Testis (tissue), 3 donors: ENCODE measurements around the gene DLG2. TPM values are rescaled to one million over a fixed set of nuclear protein-coding genes. Genes with fewer than 3 reads are reported as not detected.

ENCODE experiments used
- DNase-seq: peaks from one replicate; pipeline ENCODE4 v3.0.0-alpha.2; 2019
- H3K27ac ChIP-seq, 2 donors: fragments of 200-600 bp; sonication (generic); one replicate each; pipeline ENCODE4 v1.5.1; 2019
- H3K27me3 ChIP-seq: fragments of 200-600 bp; sonication (generic); one replicate; pipeline ENCODE4 v1.5.1; 2019
- H3K36me3 ChIP-seq: fragments of 200-600 bp; sonication (generic); one replicate; pipeline ENCODE4 v1.5.1; 2017; ENCODE audit warnings: low read depth; ENCODE audit errors: missing control alignments
- H3K4me1 ChIP-seq: fragments of 200-600 bp; sonication (generic); one replicate; pipeline ENCODE4 v1.5.1; 2019
- H3K4me3 ChIP-seq, 2 donors: fragments of 200-600 bp; sonication (generic); one replicate each; pipeline ENCODE4 v1.5.1; 2017 to 2019
- H3K9me3 ChIP-seq: fragments of 200-600 bp; sonication (generic); one replicate; pipeline ENCODE4 v1.5.1; 2017
- CTCF ChIP-seq, 3 experiments: fragments of 450-650 bp in 2 of 3; fragments of 200-600 bp in 1 of 3; sonication (generic) in 1 of 3; IDR thresholded peaks; one replicate each; pipeline ENCODE4 v1.5.1; 2016 to 2019; ENCODE audit warnings: antibody characterized with exemption in 3 of 3, mild to moderate bottlenecking in 2 of 3, moderate library complexity in 1 of 3
- POLR2A ChIP-seq: fragments of 450-650 bp; IDR thresholded peaks from one replicate; pipeline ENCODE4 v1.6.1; 2017; ENCODE audit warnings: antibody characterized with exemption, mild to moderate bottlenecking, moderate library complexity
- WGBS, 2 donors: methylation state at CpG; one replicate each; pipeline ENCODE4 v1.1.5; 2018; 5-methylcytosine and 5-hydroxymethylcytosine counted together
- intact Hi-C: fragments of 100-400 bp; cut with DNase I; formaldehyde crosslinking; loops from one replicate; pipeline ENCODE4 v1.15.1; 2023; ENCODE audit warnings: low total_unique reads
- polyA plus RNA-seq: library from polyadenylated mRNA; stranded (reverse); fragments of 350-450 nt; fragmentation: Illumina TruSeq; extraction: RNeasy Lipid Tissue Mini Kit (QIAGEN cat#74804); gene quantifications from one replicate; pipeline ENCODE4 v1.2.3, GENCODE V29; 2014; ENCODE audit warnings: low read depth, low replicate concordance; ENCODE audit not compliant: insufficient read depth
- total RNA-seq, 2 donors: library from RNA; depleted of rRNA; stranded (reverse); fragments of >200 nt; gene quantifications; one replicate each; pipeline ENCODE4 v1.2.3, GENCODE V29; 2016

The DLG2 gene
- total and polyA plus RNA-seq, 3 donors from 2014 or later: 13.8 to 23.0 (median 14.1) TPM

GRCh38 chr11:85652786-85653447 is 25.8 kb upstream of the DLG2 start:
- no peak for DNase-seq
- intact Hi-C loops: no loop called here
- Histone ChIP-seq H3K36me3 (no peaks in the 10 kb centered on the region), H3K9me3 (no peaks in the 10 kb centered on the region), H3K27me3 (no peaks in the 10 kb centered on the region), H3K27ac (no peak overlapping the region), H3K4me1 (peaks cover 11% of the 10 kb centered on the region), H3K4me3 (no peak overlapping the region)
- WGBS, 2 donors: 67 to 77% methylated on average over 3 of the region's 3 CpGs
- TF ChIP-seq POLR2A (no peak), CTCF (IDR thresholded peaks at IDR 0.05) (no peak)

- intact Hi-C loops: no loop called here
- TF ChIP-seq CTCF (IDR thresholded peaks at IDR 0.05) (no peak), POLR2A (no peak)
- 77 to 80% methylated on average over 1 of the region's 1 CpG for WGBS, 2 donors
Observed at GRCh38 chr11:85651118-85651517, 24.0 kb upstream of the DLG2 start.

GRCh38 chr11:85647604-85648299 is 20.6 kb upstream of the DLG2 start, which contains the start of gene TMEM126A:
TSS of gene TMEM126A (plus strand) at chr11:85647967. CDS start at chr11:85650256, 2,289 bp downstream.
- Histone ChIP-seq H3K27me3 (no peaks in the 10 kb centered on the region), H3K9me3 (no peaks in the 10 kb centered on the region), H3K4me3 (peak within 1 kb of the TSS; percentile 70 to 82), H3K4me1 (peaks cover 11% of the 10 kb centered on the region), H3K36me3 (no peaks in the 10 kb centered on the region), H3K27ac (peak within 1 kb of the TSS; percentile 71 to 84)
- DNase-seq: peak; percentile 94
- TF ChIP-seq POLR2A: no peak
- TF ChIP-seq CTCF (IDR thresholded peaks at IDR 0.05): no peak
- 0 to 1% methylated on average over 25 to 33 of the region's 33 CpGs for WGBS, 2 donors
- intact Hi-C loops: no loop called here

More at GRCh38 chr11:85651118-85651517, 24.0 kb upstream of the DLG2 start:
- H3K4me3 ChIP-seq: no peak overlapping the region
- no peaks in the 10 kb centered on the region for H3K36me3 ChIP-seq
- no peak overlapping the region for H3K27ac ChIP-seq
- no peak for DNase-seq
- no peaks in the 10 kb centered on the region for H3K9me3 ChIP-seq
- no peaks in the 10 kb centered on the region for H3K27me3 ChIP-seq
- H3K4me1 ChIP-seq: peaks cover 11% of the 10 kb centered on the region

GRCh38 chr11:85647078-85647477 is 19.9 kb upstream of the DLG2 start:
- TF ChIP-seq CTCF (IDR thresholded peaks at IDR 0.05) (no peak), POLR2A (no peak)
- Histone ChIP-seq H3K9me3 (no peaks in the 10 kb centered on the region), H3K4me3 (peak overlapping the region; percentile 70 to 82), H3K27ac (peak overlapping the region; percentile 71 to 84), H3K36me3 (no peaks in the 10 kb centered on the region), H3K4me1 (peaks cover 11% of the 10 kb centered on the region), H3K27me3 (no peaks in the 10 kb centered on the region)
- no peak for DNase-seq
- 9 to 10% methylated on average over 2 of the region's 2 CpGs for WGBS, 2 donors
- intact Hi-C loops: no loop called here
